Activated gamma-delta T cell (primary cell): ENCODE data around the gene LY6G5B.
A peak's percentile ranks its signal among the peaks of the same experiment; 100 is the strongest.
"Not testable (repeated sequence)": the region's sequence is repeated elsewhere in the genome, so short reads cannot be mapped to it uniquely, and the experiment has no call there.

ENCODE experiments used
- DNase-seq: peaks from one replicate; lab custom pipeline; 2025; lab: John Stamatoyannopoulos, UW

Gene LY6G5B

DNA sequence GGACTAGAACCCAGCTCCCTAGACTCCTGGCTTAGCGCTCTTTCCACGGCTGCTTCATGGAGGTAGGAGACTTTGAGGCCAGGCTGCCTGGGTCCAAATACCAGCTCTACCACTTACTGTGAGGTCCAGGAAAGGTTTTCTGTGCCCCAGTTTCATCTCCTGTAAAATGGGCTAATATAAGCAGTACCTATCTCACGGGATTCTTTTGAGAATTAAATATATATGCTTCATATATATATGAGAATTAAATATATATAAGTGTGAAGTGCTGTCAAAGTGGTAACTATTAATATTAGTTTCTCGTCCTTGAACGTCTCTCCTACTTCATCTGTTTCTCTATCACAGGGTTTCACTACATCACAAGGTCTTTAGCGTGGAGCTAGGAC, 21.3 kb downstream of the LY6G5B start:
- no peak for DNase-seq

GRCh38 chr6:31691564-31692108, 21.9 kb downstream of the LY6G5B start:
- no peak for DNase-seq

DNA sequence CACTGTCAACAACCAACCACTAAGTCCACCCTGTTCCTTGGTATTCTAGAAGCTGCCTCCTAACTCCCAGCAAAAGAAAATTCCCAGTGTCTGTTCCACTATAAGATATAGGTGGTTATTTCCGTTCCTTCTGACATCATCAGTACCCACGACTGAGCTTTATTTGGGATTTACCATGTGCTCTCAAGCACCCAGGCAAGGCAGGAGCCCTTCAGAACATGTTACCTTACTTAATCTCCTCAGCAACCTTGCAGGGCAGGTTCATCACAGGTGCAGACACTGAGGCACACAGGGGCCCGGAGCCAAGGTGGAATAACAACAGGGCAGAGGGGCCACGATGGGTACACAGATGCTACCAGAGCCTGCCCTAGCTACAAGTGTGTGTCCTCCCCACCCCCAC, 22.6 kb downstream of the LY6G5B start:
- DNase-seq, result no peak

DNA sequence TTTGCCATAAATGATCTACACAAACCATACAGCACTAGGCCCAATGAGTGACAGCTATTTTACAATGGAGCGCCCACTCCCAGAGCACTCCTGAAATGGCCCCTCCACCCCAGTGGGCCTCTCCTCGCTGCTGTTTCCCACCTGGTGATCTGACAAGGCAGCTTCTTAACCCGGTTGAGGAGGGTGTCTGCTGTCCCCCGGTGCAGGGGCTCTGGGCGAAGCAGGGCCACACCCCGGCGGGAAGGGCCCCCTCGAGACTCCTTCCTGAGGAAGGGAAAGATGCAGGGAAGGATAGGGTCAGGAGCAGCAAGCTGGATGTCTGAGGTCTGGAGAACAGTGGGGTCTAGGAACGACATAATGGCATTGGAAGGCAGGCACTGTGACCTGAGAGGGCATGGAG, 23.1 kb downstream of the LY6G5B start:
- DNase-seq, result no peak

GRCh38 chr6:31693535-31693934, 23.8 kb downstream of the LY6G5B start:
- DNase-seq, result no peak

DNA sequence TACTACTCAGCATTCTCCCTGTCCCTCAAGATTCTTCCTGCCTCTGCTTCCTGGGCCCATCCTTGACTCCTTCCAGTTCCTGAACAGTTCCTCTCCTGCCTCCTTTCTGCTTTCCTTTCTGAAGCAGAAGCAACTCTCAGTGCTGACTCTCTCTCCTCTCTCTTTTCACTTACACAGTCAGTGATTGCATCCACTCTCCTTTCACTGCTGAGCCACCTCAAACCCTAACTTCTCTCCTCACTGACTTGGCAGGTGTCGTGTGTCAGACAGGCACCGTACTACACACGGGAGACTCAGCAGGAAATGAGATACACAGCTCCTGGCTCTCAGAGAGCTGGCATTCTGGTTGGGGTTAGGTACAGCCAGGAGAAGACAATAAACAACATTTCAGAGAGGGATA, 27.8 kb downstream of the LY6G5B start:
- no peak for DNase-seq

- DNase-seq, result no peak
These were observed 31.1 kb downstream of the LY6G5B start for GRCh38 chr6:31700740-31701401.

GRCh38 chr6:31701666-31702404, 32.1 kb downstream of the LY6G5B start:
- no peak for DNase-seq

GRCh38 chr6:31702405-31702818, 32.6 kb downstream of the LY6G5B start:
- DNase-seq, result no peak

DNA sequence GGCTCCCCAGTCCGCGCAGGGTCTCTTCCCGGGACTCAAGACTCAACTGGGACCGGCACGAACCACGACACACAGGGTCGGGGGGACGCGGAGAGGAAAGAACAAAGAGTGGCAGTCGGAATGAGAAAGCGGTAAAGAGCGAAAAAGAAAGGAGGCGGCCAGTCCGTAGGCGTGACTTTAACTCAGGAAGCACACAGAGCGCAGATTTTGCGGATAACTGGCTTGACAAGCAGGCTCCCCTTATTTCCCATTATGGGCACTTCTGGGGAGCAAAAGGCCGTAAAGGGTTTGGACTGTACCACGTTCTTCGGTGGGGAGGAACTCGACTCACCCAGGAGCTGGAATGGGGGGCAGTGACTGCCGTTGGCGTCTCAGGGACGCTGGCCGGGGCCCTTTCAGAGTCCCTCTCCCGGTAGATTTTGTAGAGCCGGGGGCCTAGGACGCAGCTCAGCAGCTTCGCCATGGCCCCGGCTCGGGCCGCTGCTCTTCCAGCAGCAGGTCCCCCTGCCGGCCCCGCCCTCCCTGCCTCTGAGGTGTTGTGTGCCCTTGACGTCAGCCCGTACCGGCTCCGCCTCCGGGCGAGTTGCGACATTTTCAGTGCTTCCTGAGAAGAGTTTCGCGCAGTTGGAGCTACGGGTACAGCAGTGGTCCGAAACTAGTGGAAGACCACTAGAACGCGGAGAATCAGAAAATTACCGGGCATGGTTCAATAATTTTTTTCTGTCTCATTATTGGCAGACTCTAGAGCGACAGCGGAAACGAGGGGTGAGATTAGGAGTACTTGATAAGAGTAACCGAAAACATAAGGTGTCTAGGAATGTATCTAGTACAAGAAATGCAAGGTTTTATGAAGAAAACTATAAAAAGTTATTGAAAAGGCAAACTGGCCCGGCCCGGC, 33.3 kb downstream of the LY6G5B start, which contains the start of gene ABHD16A:
TSS of gene ABHD16A (minus strand) at position 506 of the 898 bp plus-strand sequence. CDS start at position 463, 43 bp downstream.
- DNase-seq, result peak; percentile 89

GRCh38 chr6:31705931-31706330, 36.2 kb downstream of the LY6G5B start:
- no peak for DNase-seq

GRCh38 chr6:31706599-31706998, 36.8 kb downstream of the LY6G5B start, which contains the start of gene LY6G6F:
TSS of gene LY6G6F (plus strand) at chr6:31706866. CDS start at chr6:31706907, 41 bp downstream.
- no peak for DNase-seq

DNA sequence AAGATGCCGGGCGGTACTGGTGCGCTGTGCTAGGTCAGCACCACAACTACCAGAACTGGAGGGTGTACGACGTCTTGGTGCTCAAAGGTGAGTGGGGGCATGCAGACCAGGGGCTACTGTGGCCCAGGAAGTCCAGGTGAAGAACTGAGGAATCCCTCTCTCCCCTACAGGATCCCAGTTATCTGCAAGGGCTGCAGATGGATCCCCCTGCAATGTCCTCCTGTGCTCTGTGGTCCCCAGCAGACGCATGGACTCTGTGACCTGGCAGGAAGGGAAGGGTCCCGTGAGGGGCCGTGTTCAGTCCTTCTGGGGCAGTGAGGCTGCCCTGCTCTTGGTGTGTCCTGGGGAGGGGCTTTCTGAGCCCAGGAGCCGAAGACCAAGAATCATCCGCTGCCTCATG, 37.9 kb downstream of the LY6G5B start:
- no peak for DNase-seq

GRCh38 chr6:31708224-31708623, 38.4 kb downstream of the LY6G5B start:
- no peak for DNase-seq

DNA sequence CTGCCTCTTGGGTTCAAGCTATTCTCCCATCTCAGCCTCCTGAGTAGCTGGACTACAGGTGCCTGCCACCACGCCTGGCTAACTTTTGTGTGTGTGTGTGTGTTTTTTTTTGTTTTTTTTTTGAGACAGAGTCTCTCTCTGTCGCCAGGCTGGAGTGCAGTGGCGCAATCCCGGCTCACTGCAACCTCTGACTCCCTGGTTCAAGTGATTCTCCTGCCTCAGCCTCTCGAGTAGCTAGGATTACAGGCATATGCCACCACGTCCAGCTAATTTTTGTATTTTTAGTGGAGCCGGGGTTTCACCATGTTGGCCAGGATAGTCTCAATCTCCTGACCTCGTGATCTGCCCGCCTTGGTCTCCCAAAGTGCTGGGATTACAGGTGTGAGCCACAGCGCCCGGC, 39.4 kb downstream of the LY6G5B start:
- not testable (repeated sequence) for DNase-seq

DNA sequence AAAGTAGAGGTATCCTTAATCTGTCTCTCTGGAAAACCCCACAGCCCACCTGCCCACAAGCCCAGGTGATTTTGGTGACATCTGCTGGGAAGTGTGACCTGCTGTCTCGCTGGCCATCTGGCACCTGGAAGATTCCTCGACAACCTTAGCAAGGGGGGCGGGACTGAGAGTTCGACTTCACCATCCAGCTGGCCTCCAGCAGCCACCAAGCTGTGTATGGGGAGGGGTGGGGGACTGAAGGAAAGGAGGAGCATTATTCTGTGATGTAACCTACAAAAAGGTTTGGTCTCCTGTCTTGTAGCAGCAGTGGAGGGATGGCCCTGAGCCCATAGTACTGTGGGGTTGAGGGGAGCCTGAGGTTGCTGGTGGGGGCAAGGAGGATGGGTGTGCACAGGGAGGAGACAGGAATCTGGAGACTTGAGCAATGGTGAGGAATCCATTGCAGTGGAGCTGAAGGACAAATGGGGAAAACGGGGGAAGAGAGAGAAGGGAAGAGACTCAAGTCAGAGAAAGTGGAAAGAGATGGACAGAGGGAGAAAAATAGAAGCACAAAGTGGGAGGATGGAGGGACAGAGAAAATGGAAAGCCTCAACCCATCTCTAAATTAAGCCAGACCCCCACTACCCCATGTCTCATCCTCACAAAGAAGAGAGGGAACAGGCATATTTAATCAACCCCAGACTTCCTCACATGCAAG, 40.9 kb downstream of the LY6G5B start:
- no peak for DNase-seq

- DNase-seq, result no peak
These were observed 41.5 kb downstream of the LY6G5B start for GRCh38 chr6:31711233-31711632.

DNA sequence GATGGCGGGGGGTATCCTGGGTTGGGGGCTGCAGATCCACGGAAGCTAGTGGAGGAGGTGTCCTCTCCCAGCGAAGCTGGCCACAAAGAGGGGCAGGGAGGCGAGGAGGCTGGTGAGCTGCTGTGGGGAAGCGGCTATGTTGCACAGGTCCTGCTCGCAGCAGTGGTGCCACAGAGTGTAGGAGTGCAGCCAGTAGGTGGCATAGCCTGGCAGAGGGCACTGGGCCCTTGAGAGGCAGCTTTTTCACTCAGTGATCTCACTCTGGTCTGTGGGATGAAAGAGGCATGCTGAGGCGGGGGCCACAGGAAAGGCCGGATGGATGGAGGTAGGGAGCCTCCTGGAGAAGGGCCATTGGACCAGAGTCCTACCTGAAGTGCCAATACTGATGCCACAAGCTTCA, 42.5 kb downstream of the LY6G5B start:
- DNase-seq, result no peak

DNA sequence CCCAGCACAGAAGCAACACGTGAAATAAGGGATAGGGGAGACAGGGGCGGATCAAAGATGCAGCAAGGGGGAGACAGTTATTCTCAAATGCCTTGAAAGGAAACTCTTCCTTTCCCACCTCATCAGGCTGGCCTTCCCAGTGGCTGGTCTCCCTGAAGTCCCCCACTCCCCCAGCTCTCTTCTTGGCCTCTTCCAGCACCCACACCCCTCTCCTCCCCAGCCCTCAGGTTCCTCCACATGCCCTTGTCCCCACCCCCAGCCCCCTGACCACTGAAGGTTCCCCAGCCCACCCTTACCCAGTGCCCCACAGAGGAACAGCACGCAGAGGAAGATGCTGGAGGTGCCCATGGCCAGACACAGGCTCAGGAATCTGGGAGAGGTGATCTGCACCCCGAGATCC, 43.7 kb downstream of the LY6G5B start:
- no peak for DNase-seq

- DNase-seq, result no peak
These were observed 44.4 kb downstream of the LY6G5B start for GRCh38 chr6:31713991-31714684.
